Kidney (tissue), 14 donors: ENCODE data around the gene ADAMTS13. TPM values are rescaled to one million over a fixed set of nuclear protein-coding genes. Genes with fewer than 3 reads are reported as not detected.
"Not testable (repeated sequence)": the region's sequence is repeated elsewhere in the genome, so short reads cannot be mapped to it uniquely, and the experiment has no call there.

Experiments used
- DNase-seq, 5 donors: peaks; one replicate each; pipeline ENCODE4 v3.0.0-alpha.2; 2013 to 2020
- FAIRE-seq: peaks from 2 replicates; lab custom pipeline; 2012; peaks lifted over from hg19 to GRCh38; lab: Jason Lieb, UNC
- H3K27ac ChIP-seq, 2 donors: one replicate each; pipeline ENCODE4 v1.7.0; 2013; ENCODE audit warnings: low read depth in 2 of 2, low read length in 2 of 2, inconsistent platforms in 1 of 2
- H3K27me3 ChIP-seq: one replicate; pipeline ENCODE4 v1.7.1; 2013; ENCODE audit warnings: low read length, inconsistent platforms; ENCODE audit not compliant: control insufficient read depth, insufficient read depth
- H3K36me3 ChIP-seq, 3 donors: one replicate each; pipeline versions ENCODE4 v1.7.0 to v1.7.1; 2013; ENCODE audit warnings: low read length in 3 of 3, control low read depth in 1 of 3, inconsistent platforms in 1 of 3; ENCODE audit not compliant: insufficient read depth in 3 of 3, control insufficient read depth in 2 of 3
- H3K4me1 ChIP-seq, 3 donors: one replicate each; pipeline versions ENCODE4 v1.7.0 to v1.7.1; 2013; ENCODE audit warnings: low read length in 3 of 3, inconsistent platforms in 1 of 3, low read depth in 1 of 3; ENCODE audit not compliant: control insufficient read depth in 2 of 3, insufficient read depth in 2 of 3
- H3K4me3 ChIP-seq, 3 donors: one replicate each; pipeline versions ENCODE4 v1.7.0 to v1.8.1; 2013; ENCODE audit warnings: low read length in 3 of 3, control low read depth in 1 of 3, inconsistent platforms in 1 of 3
- H3K9ac ChIP-seq, 3 donors: one replicate each; pipeline versions ENCODE4 v1.7.0 to v1.7.1; 2013; ENCODE audit warnings: low read length in 3 of 3, control low read depth in 1 of 3, inconsistent platforms in 1 of 3
- H3K9me3 ChIP-seq, 3 donors: one replicate each; pipeline versions ENCODE4 v1.7.0 to v1.7.1; 2013; ENCODE audit warnings: low read length in 3 of 3, control low read depth in 1 of 3, inconsistent platforms in 1 of 3; ENCODE audit not compliant: control insufficient read depth in 2 of 3, insufficient read depth in 1 of 3
- intact Hi-C: fragments of 100-400 bp; cut with DNase I; formaldehyde crosslinking; loops from one replicate; pipeline ENCODE4 v1.11.1; 2022
- polyA plus RNA-seq: library from polyadenylated mRNA; stranded (reverse); fragments of 350-450 nt; fragmentation: Illumina TruSeq; extraction: RNeasy Lipid Tissue Mini Kit (QIAGEN cat#74804); gene quantifications from one replicate; pipeline ENCODE4 v1.2.3, GENCODE V29; 2014; ENCODE audit warnings: low read depth, low replicate concordance; ENCODE audit not compliant: insufficient read depth
- total RNA-seq: library from RNA; stranded (reverse); fragmentation: NEBNext Ultra II Directional; extraction: Animal tissue kit (Norgen Biotek cat#: 25700); gene quantifications from one replicate; pipeline ENCODE4 v1.2.1, GENCODE V29; 2021
- TF ChIP-seq, protein P1 (sequence below): IDR thresholded peaks from 3 replicates; pipeline ENCODE4 v1.5.1; 2012; ENCODE audit warnings: mild to moderate bottlenecking, moderate library complexity, borderline replicate concordance; ENCODE audit not compliant: insufficient read depth; ENCODE audit errors: extremely low read depth
- donor health status: control.
- donor health status: control.
- donor health status: control.
- donor health status: control.
- donor health status: control.
- donor health status: DM: yes; HTN: yes; CAD: no.
- donor health status: Normal renal cell carcinoma (clear cell type).

ADAMTS13 gene
- total and polyA plus RNA-seq, 2 donors from 2014 or later, result 3.1 to 3.6 TPM

DNA sequence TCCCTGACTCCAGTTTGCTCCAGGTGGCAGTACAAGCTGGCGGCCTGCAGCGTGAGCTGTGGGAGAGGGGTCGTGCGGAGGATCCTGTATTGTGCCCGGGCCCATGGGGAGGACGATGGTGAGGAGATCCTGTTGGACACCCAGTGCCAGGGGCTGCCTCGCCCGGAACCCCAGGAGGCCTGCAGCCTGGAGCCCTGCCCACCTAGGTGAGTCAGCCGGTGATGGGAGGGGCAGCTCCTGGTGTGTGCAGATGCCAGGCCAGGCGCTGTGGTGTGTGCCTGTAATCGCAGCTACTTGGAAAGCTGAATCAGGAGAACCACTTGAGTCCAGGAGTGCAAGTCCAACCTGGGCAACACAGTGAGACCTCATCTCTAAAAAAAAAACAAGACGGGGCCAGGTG is 27.6 kb downstream of the ADAMTS13 start:
- Histone ChIP-seq H3K9me3 (no peaks in the 10 kb centered on the region), H3K27ac (no peak overlapping the region), H3K4me3 (no peak overlapping the region), H3K36me3 (no peaks in the 10 kb centered on the region), H3K9ac (no peak overlapping the region), H3K4me1 (peaks cover 0 to 5% (median 0%) of the 10 kb centered on the region in 3 donors), H3K27me3 (no peaks in the 10 kb centered on the region)
- intact Hi-C loops, result no loop called here
- FAIRE-seq (no peak), DNase-seq (peak in 1 of 5 donors; percentile 81)
- TF ChIP-seq, protein P1, sequence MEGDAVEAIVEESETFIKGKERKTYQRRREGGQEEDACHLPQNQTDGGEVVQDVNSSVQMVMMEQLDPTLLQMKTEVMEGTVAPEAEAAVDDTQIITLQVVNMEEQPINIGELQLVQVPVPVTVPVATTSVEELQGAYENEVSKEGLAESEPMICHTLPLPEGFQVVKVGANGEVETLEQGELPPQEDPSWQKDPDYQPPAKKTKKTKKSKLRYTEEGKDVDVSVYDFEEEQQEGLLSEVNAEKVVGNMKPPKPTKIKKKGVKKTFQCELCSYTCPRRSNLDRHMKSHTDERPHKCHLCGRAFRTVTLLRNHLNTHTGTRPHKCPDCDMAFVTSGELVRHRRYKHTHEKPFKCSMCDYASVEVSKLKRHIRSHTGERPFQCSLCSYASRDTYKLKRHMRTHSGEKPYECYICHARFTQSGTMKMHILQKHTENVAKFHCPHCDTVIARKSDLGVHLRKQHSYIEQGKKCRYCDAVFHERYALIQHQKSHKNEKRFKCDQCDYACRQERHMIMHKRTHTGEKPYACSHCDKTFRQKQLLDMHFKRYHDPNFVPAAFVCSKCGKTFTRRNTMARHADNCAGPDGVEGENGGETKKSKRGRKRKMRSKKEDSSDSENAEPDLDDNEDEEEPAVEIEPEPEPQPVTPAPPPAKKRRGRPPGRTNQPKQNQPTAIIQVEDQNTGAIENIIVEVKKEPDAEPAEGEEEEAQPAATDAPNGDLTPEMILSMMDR, result no peak

- H3K36me3 ChIP-seq, H3K27me3 ChIP-seq, H3K27ac ChIP-seq, H3K4me3 ChIP-seq, intact Hi-C loops, H3K4me1 ChIP-seq, H3K9ac ChIP-seq, H3K9me3 ChIP-seq, FAIRE-seq, DNase-seq: not testable (repeated sequence)
Observed at GRCh38 chr9:133451865-133452264, 29.7 kb downstream of the ADAMTS13 start.

DNA sequence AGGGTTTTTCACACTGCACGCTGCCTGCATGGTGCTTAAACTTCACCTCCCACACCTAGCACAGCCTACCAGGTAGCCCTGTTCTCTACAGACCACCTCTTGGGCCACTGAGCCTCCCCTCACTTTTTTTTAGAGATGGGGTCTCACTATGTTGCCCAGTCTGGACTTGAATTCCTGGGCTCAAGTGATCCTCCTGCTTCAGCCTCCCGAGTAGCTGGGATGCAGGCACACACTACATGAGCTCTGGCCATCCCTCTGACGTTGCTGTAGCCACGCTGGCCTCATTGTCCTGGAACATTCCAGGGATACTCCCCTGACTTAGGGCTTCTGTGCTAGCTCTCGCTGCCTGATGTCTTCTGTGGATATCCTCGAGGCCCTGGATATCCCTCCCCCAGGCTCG is 30.4 kb downstream of the ADAMTS13 start:
- Histone ChIP-seq H3K36me3 (no peaks in the 10 kb centered on the region), H3K27me3 (no peaks in the 10 kb centered on the region), H3K27ac (no peak overlapping the region), H3K4me1 (peaks cover 0 to 5% (median 0%) of the 10 kb centered on the region in 3 donors), H3K9me3 (no peaks in the 10 kb centered on the region), H3K9ac (no peak overlapping the region), H3K4me3 (no peak overlapping the region)
- FAIRE-seq (no peak), DNase-seq (no peak)
- intact Hi-C loops, result no loop called here
- TF ChIP-seq, protein P1, result no peak

DNA sequence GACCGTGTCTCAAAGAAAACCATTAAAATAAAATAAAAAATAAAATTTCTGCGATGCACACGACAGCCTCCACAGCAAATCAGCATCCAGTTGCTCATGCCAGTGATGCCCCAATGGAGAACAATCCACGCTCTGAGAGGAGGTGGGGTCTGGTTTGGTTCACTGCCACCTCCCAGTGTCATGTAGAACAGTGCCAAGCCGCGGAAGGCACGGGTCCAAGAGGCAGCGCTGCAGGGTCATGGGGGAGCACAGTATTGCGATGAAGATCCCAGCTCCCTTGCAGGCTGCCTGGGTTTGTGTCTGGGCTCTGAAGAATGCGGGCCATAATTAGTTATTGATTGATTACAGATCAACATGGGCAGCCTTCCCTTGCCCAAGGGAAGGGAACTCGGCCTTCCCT is 31.5 kb downstream of the ADAMTS13 start:
- no peak for DNase-seq
- Histone ChIP-seq H3K4me1 (peaks cover 0 to 5% (median 0%) of the 10 kb centered on the region in 3 donors), H3K27ac (no peak overlapping the region), H3K9ac (no peak overlapping the region), H3K27me3 (no peaks in the 10 kb centered on the region), H3K36me3 (no peaks in the 10 kb centered on the region), H3K9me3 (no peaks in the 10 kb centered on the region), H3K4me3 (no peak overlapping the region)
- intact Hi-C loops, result no loop called here
- FAIRE-seq, result no peak
- TF ChIP-seq, protein P1, result no peak
